Endothelial cell of umbilical vein (primary cell): Measurements from ENCODE around the gene KIF23. TPM values are rescaled to one million over a fixed set of nuclear protein-coding genes. Genes with fewer than 3 reads are reported as not detected.

Experiments
- BruUV-seq: library from RNA; stranded (reverse); fragments of 400-500 nt; replicated peaks from 2 replicates; lab custom pipeline; 2021; lab: Mats Ljungman, UMichigan
- CTCF ChIA-PET: fragments of 300-600, 350-600 bp; sonication (Branson Sonifier 250); formaldehyde crosslinking; loops from one replicate; lab custom pipeline; 2021; ENCODE audit warnings: antibody characterized with exemption, inconsistent platforms; lab: Charles Lee
- POLR2A ChIA-PET: fragments of 300-600, 350-600 bp; sonication (Branson Sonifier 250); formaldehyde crosslinking; loops from one replicate; lab custom pipeline; 2021; ENCODE audit warnings: antibody characterized with exemption, inconsistent platforms; lab: Charles Lee
- DNase-seq: peaks from one replicate; pipeline ENCODE4 v3.0.0-alpha.2; 2011; ENCODE audit warnings: low read depth, low spot score
- FAIRE-seq: peaks from 2 replicates; lab custom pipeline; 2011; peaks lifted over from hg19 to GRCh38; lab: Jason Lieb, UNC
- H2AFZ ChIP-seq: 2 replicates; pipeline ENCODE4 v1.6.0; 2012; ENCODE audit warnings: low read depth, low read length, control low read depth, inconsistent platforms
- H3K27ac ChIP-seq: 2 replicates; pipeline ENCODE4 v1.5.1; 2011; ENCODE audit warnings: low read depth, mild to moderate bottlenecking, control low read depth, low read length, moderate library complexity; ENCODE audit not compliant: insufficient read depth
- H3K27me3 ChIP-seq, 2 experiments: 2 replicates each; pipeline versions ENCODE4 v1.6.0 to v1.6.1; 2011; ENCODE audit warnings: low read length in 2 of 2, mixed read lengths in 1 of 2; ENCODE audit not compliant: control insufficient read depth in 2 of 2, insufficient read depth in 2 of 2
- H3K36me3 ChIP-seq, 2 experiments: 2 replicates in 1 of 2; 3 replicates in 1 of 2; pipeline ENCODE4 v1.5.1; 2011; ENCODE audit warnings: low read length in 2 of 2, mild to moderate bottlenecking in 1 of 2, moderate library complexity in 1 of 2; ENCODE audit not compliant: control insufficient read depth in 2 of 2, insufficient read depth in 2 of 2; ENCODE audit errors: extremely low read depth in 1 of 2
- H3K4me1 ChIP-seq: 3 replicates; pipeline ENCODE4 v1.5.1; 2011; ENCODE audit warnings: mild to moderate bottlenecking, low read length; ENCODE audit not compliant: control insufficient read depth, insufficient read depth; ENCODE audit errors: extremely low read depth
- H3K4me2 ChIP-seq: 2 replicates; pipeline ENCODE4 v1.6.1; 2011; ENCODE audit warnings: low read length, control low read depth, mixed read lengths; ENCODE audit not compliant: insufficient read depth
- H3K4me3 ChIP-seq, 3 experiments: fragments of 200-600 bp in 1 of 3; sonication (generic), shearing (Covaris generic) in 1 of 3; replicated peaks in 1 of 3; 2 replicates each; pipeline ENCODE4 v1.5.1; 2011 to 2016; ENCODE audit warnings: control low read depth in 3 of 3, low read length in 3 of 3, mild to moderate bottlenecking in 2 of 3, inconsistent platforms in 1 of 3, low read depth in 1 of 3, moderate library complexity in 1 of 3; ENCODE audit not compliant: insufficient read depth in 1 of 3
- H3K79me2 ChIP-seq: 2 replicates; pipeline ENCODE4 v1.6.0; 2012; ENCODE audit warnings: low read length, inconsistent platforms; ENCODE audit not compliant: control insufficient read depth, insufficient read depth
- H3K9ac ChIP-seq: replicated peaks from 2 replicates; pipeline ENCODE3; 2011; ENCODE audit warnings: low read length, control low read depth; ENCODE audit not compliant: insufficient read depth; ENCODE audit errors: extremely low read depth
- H3K9me1 ChIP-seq: replicated peaks from 3 replicates; pipeline ENCODE4 v1.6.0; 2011; ENCODE audit warnings: mild to moderate bottlenecking, low read length; ENCODE audit not compliant: control insufficient read depth, insufficient read depth; ENCODE audit errors: extremely low read depth
- H3K9me3 ChIP-seq: replicated peaks from 2 replicates; pipeline ENCODE4 v1.5.1; 2012; ENCODE audit warnings: low read length, inconsistent platforms; ENCODE audit not compliant: control insufficient read depth, insufficient read depth
- H4K20me1 ChIP-seq: replicated peaks from 2 replicates; pipeline ENCODE3; 2011; ENCODE audit warnings: mild to moderate bottlenecking, low read length; ENCODE audit not compliant: control insufficient read depth, insufficient read depth; ENCODE audit errors: extremely low read depth
- CTCF ChIP-seq, 2 donors: IDR thresholded peaks; 1 replicate in 1 of 2; 2 replicates in 1 of 2; pipeline ENCODE4 v1.5.1; 2011; ENCODE audit warnings: low read length in 2 of 2, mild to moderate bottlenecking in 2 of 2, moderate library complexity in 2 of 2, control low read depth in 1 of 2, inconsistent platforms in 1 of 2, low read depth in 1 of 2; ENCODE audit not compliant: insufficient read depth in 1 of 2; ENCODE audit errors: extremely low read depth in 1 of 2
- EZH2 ChIP-seq: IDR thresholded peaks from 2 replicates; pipeline ENCODE4 v1.6.1; 2012; ENCODE audit warnings: borderline replicate concordance, low read depth, mild to moderate bottlenecking, moderate library complexity, low read length, inconsistent platforms; ENCODE audit not compliant: severe bottlenecking
- MAX ChIP-seq: IDR thresholded peaks from 2 replicates; pipeline ENCODE4 v1.6.1; 2011; ENCODE audit not compliant: insufficient read depth, insufficient read length
- MYC ChIP-seq: IDR thresholded peaks from one replicate; pipeline ENCODE4 v1.6.1; 2011; ENCODE audit warnings: mild to moderate bottlenecking, low read depth, low read length
- POLR2A ChIP-seq: IDR thresholded peaks from 2 replicates; pipeline ENCODE4 v1.6.1; 2012; ENCODE audit warnings: low read depth, mild to moderate bottlenecking, control low read depth, low read length
- POLR2AphosphoS5 ChIP-seq: IDR thresholded peaks from 2 replicates; pipeline ENCODE4 v1.6.1; 2012; ENCODE audit warnings: low read depth, mild to moderate bottlenecking, control low read depth, low read length, moderate library complexity; ENCODE audit not compliant: insufficient read depth
- dilution Hi-C: fragments of 300-500 bp; cut with MboI; formaldehyde crosslinking; loops from one replicate; pipeline ENCODE4 v1.15.0; 2019; ENCODE audit warnings: low sequenced_read_pairs; ENCODE audit not compliant: extremely low pct_ligation_motif_present
- intact Hi-C: fragments of 100-400 bp; cut with micrococcal nuclease; formaldehyde crosslinking; loops from one replicate; pipeline ENCODE4 v1.10.0; 2022
- polyA plus RNA-seq, 4 experiments: library from polyadenylated mRNA; depleted of rRNA in 3 of 4; stranded (reverse) in 3 of 4; unstranded in 1 of 4; fragments of >200 nt; gene quantifications; 2 replicates each; pipeline versions ENCODE4 v1.2.1 to v1.2.3, GENCODE V29; 2011 to 2012; ENCODE audit warnings: missing spikeins in 1 of 4
- total RNA-seq: library from RNA; stranded (reverse); gene quantifications from 2 replicates; pipeline ENCODE4 v1.2.3, GENCODE V29; 2021

The KIF23 gene
- total and polyA plus RNA-seq, 2 donors (not counting 3 experiments of a cell fraction or from before 2014, with no cell fraction given) = 25.4 to 64.7 TPM

DNA sequence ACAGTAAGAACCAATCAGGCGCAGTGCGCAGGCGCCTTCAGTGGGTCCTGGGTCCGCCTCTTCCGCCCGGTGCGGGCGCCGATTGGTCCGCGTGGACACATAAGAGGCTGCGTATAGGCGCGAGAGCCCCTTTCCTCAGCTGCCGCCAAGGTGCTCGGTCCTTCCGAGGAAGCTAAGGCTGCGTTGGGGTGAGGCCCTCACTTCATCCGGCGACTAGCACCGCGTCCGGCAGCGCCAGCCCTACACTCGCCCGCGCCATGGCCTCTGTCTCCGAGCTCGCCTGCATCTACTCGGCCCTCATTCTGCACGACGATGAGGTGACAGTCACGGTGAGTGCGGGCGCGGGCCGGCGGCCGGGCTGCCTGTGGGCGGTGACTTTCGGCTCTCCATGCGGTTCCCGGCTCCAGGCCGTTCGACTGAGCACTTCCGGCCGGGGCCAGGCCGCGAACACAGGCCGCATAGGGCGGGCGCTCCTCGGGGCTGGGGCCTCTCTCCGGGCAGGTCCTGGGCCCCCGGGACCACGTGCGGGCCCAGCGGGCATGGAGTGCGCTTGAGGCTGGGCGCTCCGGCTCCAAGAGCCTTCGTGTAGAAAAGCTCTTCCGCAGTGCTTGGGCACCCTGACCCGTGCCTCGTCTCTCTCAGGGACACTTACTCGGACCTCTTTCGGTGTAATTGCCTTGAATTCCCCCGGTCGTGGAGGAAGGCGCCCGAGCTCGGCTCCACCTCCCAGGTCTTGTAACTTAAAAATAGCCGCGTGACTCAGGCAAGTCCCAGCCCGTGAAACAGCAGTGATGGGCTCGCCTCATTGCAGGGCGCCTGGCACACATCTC lies 38.8 kb downstream of the KIF23 start, which contains the start of gene RPLP1:
TSS of gene RPLP1 (plus strand) at position 127 of the 830 bp plus-strand sequence. CDS start at position 258, 131 bp downstream.
- peak; percentile 95 for DNase-seq
- H4K20me1 ChIP-seq = peaks cover 9% of the 10 kb centered on the region
- H3K4me3 ChIP-seq = peak within 1 kb of the TSS; percentile 46 to 83 (median 78)
- H3K4me1 ChIP-seq = peaks cover 24% of the 10 kb centered on the region
- BruUV-seq = TSS peak; percentile 45
- H3K4me2 ChIP-seq = peak within 1 kb of the TSS; percentile 96
- H2AFZ ChIP-seq = peak within 1 kb of the TSS; percentile 51
- H3K79me2 ChIP-seq = peaks cover 32% of the 10 kb centered on the region
- intact Hi-C loops (loop anchor here (1.0 kb wide), 2 partner anchors 9 to 39 kb away; partner anchors contain the start of gene KIF23), dilution Hi-C loops (no loop called here)
- H3K9me1 ChIP-seq = no peaks in the 10 kb centered on the region
- H3K9me3 ChIP-seq = no peaks in the 10 kb centered on the region
- TF ChIP-seq EZH2 (no peak), POLR2AphosphoS5 (peak; percentile 100), POLR2A (peak; percentile 100), MYC (peak; percentile 43), CTCF (IDR thresholded peaks at IDR 0.05; ENCODE audit: extremely low read depth in 1 of 2, insufficient read depth in 1 of 2, low read depth in 1 of 2, low read length in 2 of 2) (no peak), MAX (no peak)
- peak within 1 kb of the TSS; percentile 78 for H3K27ac ChIP-seq
- peak; percentile 97 for FAIRE-seq
- H3K27me3 ChIP-seq = no peaks in the 10 kb centered on the region
- H3K9ac ChIP-seq = peak within 1 kb of the TSS; percentile 94
- POLR2A ChIA-PET = interaction anchor here (0.6 to 3.4 kb wide), 8 partner anchors 8 to 647 kb away, joined by 3 to 44 read pairs (median 6); partner anchors contain the start of gene KIF23
- CTCF ChIA-PET = interaction anchor here (0.7 to 4.3 kb wide), 4 partner anchors 10 to 38 kb away, joined by 4 to 30 read pairs (median 7); partner anchors contain the start of gene KIF23
- H3K36me3 ChIP-seq = peaks cover 14 to 16% of the 10 kb centered on the region in 2 experiments
